Peyer's patch (tissue), 4 donors: ENCODE data around the gene ASIC4. TPM values are rescaled to one million over a fixed set of nuclear protein-coding genes. Genes with fewer than 3 reads are reported as not detected.

Source experiments
- DNase-seq, 3 donors: peaks; one replicate each; pipeline ENCODE4 v3.0.0-alpha.2; 2017 to 2019
- H3K27ac ChIP-seq, 4 donors: fragments of 200-600 bp; sonication (generic); one replicate each; pipeline ENCODE4 v1.5.1; 2016 to 2019
- H3K27me3 ChIP-seq, 2 donors: fragments of 200-600 bp; sonication (generic); one replicate each; pipeline ENCODE4 v1.5.1; 2019
- H3K36me3 ChIP-seq, 3 donors: fragments of 200-600 bp; sonication (generic); one replicate each; pipeline ENCODE4 v1.5.1; 2016 to 2019
- H3K4me1 ChIP-seq, 4 donors: fragments of 200-600 bp; sonication (generic); one replicate each; pipeline ENCODE4 v1.5.1; 2016 to 2019
- H3K4me3 ChIP-seq, 4 donors: fragments of 200-600 bp; sonication (generic); 1 replicate in 3 of 4; 2 replicates in 1 of 4; pipeline ENCODE4 v1.5.1; 2016 to 2019; ENCODE audit warnings: mild to moderate bottlenecking in 1 of 4
- H3K9me3 ChIP-seq, 4 donors: fragments of 200-600 bp; sonication (generic); one replicate each; pipeline ENCODE4 v1.5.1; 2016 to 2019; ENCODE audit warnings: mild to moderate bottlenecking in 1 of 4
- POLR2A ChIP-seq, 2 donors: fragments of 450-650 bp; IDR thresholded peaks; one replicate each; pipeline ENCODE4 v1.5.1; 2017; ENCODE audit warnings: antibody characterized with exemption in 2 of 2, mild to moderate bottlenecking in 2 of 2, moderate library complexity in 2 of 2
- total RNA-seq, 4 donors: library from RNA; depleted of rRNA; stranded (reverse); fragments of >200 nt; gene quantifications; one replicate each; pipeline ENCODE4 v1.1.0, GENCODE V29; 2016
- TF ChIP-seq, protein P1 (sequence below), 6 experiments: fragments of 450-650 bp in 4 of 6; fragments of 200-600 bp in 2 of 6; sonication (generic) in 1 of 6; IDR thresholded peaks; one replicate each; pipeline ENCODE4 v1.5.1; 2017 to 2019; ENCODE audit warnings: antibody characterized with exemption in 6 of 6, mild to moderate bottlenecking in 3 of 6, moderate library complexity in 1 of 6

The ASIC4 gene
- total RNA-seq, 4 donors from 2014 or later: 0.27 TPM; not detected in 3

DNA sequence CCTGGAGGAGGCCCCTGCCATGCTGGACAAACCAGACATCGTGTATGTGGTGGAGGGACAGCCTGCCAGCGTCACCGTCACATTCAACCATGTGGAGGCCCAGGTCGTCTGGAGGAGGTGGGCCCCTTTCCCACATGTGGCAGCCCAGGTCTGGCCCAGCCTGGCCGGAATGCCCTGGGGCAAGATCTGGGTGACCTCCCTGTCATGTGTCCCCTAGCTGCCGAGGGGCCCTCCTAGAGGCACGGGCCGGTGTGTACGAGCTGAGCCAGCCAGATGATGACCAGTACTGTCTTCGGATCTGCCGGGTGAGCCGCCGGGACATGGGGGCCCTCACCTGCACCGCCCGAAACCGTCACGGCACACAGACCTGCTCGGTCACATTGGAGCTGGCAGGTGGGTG is 40.8 kb upstream of the ASIC4 start:
- Histone ChIP-seq H3K27ac (no peak overlapping the region), H3K4me3 (no peak overlapping the region), H3K4me1 (no peaks in the 10 kb centered on the region), H3K9me3 (no peaks in the 10 kb centered on the region), H3K27me3 (peaks cover 0 to 4% of the 10 kb centered on the region in 2 donors), H3K36me3 (no peaks in the 10 kb centered on the region)
- TF ChIP-seq POLR2A (IDR thresholded peaks at IDR 0.05): no peak
- TF ChIP-seq, protein P1, sequence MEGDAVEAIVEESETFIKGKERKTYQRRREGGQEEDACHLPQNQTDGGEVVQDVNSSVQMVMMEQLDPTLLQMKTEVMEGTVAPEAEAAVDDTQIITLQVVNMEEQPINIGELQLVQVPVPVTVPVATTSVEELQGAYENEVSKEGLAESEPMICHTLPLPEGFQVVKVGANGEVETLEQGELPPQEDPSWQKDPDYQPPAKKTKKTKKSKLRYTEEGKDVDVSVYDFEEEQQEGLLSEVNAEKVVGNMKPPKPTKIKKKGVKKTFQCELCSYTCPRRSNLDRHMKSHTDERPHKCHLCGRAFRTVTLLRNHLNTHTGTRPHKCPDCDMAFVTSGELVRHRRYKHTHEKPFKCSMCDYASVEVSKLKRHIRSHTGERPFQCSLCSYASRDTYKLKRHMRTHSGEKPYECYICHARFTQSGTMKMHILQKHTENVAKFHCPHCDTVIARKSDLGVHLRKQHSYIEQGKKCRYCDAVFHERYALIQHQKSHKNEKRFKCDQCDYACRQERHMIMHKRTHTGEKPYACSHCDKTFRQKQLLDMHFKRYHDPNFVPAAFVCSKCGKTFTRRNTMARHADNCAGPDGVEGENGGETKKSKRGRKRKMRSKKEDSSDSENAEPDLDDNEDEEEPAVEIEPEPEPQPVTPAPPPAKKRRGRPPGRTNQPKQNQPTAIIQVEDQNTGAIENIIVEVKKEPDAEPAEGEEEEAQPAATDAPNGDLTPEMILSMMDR (IDR thresholded peaks at IDR 0.05): no peak
- no peak for DNase-seq

DNA sequence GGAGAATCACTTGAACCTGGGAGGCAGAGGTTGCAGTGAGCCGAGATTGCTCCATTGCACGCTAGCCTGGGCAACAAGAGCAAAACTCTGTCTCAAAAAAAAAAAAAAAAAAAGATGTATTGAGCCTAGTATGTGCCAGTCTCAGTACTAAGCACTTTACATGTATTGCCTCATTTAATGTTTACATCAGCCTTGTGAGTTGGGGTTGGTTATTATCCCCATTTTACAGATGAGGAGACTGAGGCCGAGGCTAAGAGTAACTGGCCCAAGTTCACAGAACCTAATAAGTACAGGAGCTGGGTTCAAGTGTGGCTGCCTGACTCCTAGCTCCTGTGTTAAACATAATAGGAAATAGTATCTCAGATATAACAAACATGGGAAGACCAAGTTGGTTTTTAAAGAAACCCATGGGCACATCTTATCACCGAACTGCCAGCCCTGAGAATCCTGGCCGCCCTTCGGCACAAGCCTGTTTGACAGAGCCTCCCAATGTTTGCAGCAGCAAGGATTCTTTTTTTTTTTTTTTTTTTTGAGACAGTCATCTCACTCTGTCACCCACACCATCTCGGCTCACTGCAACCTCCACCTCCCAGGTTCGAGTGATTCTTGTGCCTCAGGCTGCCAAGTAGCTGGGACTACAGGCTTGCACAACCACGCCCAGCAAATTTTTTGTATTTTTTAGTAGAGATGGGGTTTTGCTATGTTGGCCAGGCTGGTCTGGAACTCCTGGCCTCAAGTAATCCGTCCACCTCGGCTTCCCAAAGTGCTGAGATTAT is 39.8 kb upstream of the ASIC4 start:
- H3K27ac ChIP-seq: no peak overlapping the region
- no peaks in the 10 kb centered on the region for H3K4me1 ChIP-seq
- H3K27me3 ChIP-seq: peaks cover 0 to 4% of the 10 kb centered on the region in 2 donors
- TF ChIP-seq POLR2A (IDR thresholded peaks at IDR 0.05): no peak
- TF ChIP-seq, protein P1 (IDR thresholded peaks at IDR 0.05): no peak
- DNase-seq: no peak
- no peaks in the 10 kb centered on the region for H3K9me3 ChIP-seq
- H3K36me3 ChIP-seq: no peaks in the 10 kb centered on the region
- no peak overlapping the region for H3K4me3 ChIP-seq

DNA sequence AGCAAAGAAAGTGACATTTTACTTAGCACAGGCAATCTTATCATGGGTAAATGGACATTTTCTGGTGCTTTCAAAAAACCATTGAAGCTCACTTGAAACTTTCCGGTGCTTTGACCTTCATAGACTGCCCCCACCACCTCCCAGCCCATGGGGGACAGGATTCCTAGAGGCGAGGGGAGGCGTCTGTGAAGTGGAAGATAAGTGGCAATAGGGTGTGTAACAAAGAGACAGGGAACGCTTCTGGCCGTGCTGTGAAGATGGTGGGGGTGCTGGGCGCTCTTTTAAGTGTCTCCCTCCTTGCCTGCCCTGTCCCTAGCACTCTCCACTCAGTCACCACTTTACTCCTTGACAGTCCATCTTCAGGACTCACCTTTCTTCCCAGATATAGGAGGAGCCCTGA is 39.0 kb upstream of the ASIC4 start:
- TF ChIP-seq, protein P1 (IDR thresholded peaks at IDR 0.05): no peak
- no peak for TF ChIP-seq POLR2A (IDR thresholded peaks at IDR 0.05)
- H3K9me3 ChIP-seq: no peaks in the 10 kb centered on the region
- H3K36me3 ChIP-seq: no peaks in the 10 kb centered on the region
- no peak overlapping the region for H3K27ac ChIP-seq
- H3K4me1 ChIP-seq: no peaks in the 10 kb centered on the region
- no peak for DNase-seq
- H3K27me3 ChIP-seq: peaks cover 0 to 4% of the 10 kb centered on the region in 2 donors
- H3K4me3 ChIP-seq: no peak overlapping the region

DNA sequence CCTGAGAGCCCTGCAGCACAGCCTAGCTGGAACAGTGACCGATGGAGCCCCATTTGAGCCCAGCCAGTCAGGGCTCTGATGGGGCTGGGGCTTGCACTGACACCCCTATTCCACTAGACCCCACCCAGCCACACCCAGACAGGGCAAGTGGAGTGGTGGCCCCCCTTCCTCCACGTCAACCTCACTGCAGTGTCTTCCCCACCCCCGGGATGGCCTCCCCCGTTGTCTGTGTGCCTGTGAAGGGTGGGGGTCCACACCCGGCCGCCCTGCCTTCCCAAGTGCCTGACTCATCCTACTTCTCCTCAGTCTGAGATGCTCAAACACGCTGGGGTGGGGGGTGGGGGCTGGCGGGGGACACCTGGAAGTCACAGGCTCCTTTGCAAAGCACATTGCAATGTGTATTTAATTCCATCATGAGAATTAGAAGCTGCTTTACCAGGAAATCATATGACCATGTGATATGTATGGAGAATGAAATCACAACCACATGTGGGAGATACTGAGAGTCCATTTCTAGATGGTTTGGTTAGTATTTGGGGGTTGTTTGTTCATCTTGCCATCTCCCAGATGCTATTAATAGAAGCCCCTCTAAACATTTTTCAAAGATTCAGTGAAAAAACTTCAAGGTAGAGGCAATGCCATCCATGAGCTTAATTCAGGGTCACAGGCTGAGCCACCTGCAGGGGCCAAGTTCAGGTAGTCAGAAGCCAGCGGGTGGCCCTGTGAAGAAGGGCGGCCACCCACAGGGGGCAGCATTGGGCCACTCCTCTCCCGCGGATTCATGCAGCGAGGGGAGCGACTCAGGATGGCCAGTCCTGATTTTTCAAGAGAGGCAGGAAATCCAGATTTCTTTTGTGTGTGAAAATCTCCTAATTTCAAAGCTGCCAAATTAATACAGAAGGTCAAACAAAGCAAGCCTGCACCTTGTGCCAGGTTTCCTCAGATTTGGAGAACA is 38.3 kb upstream of the ASIC4 start:
- peak; percentile 41 to 87 (median 82) for DNase-seq
- Histone ChIP-seq H3K27ac (no peak overlapping the region), H3K27me3 (peaks cover 0 to 4% of the 10 kb centered on the region in 2 donors), H3K36me3 (no peaks in the 10 kb centered on the region), H3K9me3 (no peaks in the 10 kb centered on the region), H3K4me3 (no peak overlapping the region), H3K4me1 (no peaks in the 10 kb centered on the region)
- TF ChIP-seq, protein P1 (IDR thresholded peaks at IDR 0.05): peak in 5 of 6 experiments; percentile 49 to 85 (median 83)
- TF ChIP-seq POLR2A (IDR thresholded peaks at IDR 0.05): no peak

DNA sequence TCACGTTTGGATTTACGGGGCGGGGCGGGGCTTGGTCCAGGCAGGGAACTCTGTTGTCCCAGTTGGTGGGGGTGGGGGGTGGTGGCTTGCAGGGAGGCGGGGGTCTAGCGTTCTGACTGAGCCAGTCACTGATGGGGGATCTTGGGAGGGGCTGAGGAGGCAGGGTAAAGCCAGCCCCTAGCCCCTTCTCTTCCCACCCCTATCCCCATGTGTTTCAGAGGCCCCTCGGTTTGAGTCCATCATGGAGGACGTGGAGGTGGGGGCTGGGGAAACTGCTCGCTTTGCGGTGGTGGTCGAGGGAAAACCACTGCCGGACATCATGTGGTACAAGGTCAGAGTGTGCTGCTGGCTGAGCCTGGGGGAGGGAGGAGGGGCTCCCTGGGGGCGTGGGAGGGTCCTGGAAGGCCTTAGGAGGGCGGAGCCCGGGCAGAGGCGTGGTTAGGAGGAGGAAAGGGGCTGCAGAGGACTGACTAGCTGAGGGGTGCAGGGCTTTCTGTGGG is 37.6 kb upstream of the ASIC4 start:
- no peaks in the 10 kb centered on the region for H3K36me3 ChIP-seq

More for the DNA sequence above, 37.6 kb upstream of the ASIC4 start:
- H3K27me3 ChIP-seq: peaks cover 0 to 4% of the 10 kb centered on the region in 2 donors
- no peaks in the 10 kb centered on the region for H3K9me3 ChIP-seq
- H3K27ac ChIP-seq: no peak overlapping the region
- H3K4me3 ChIP-seq: no peak overlapping the region
- H3K4me1 ChIP-seq: no peaks in the 10 kb centered on the region
- no peak for DNase-seq
- no peak for TF ChIP-seq POLR2A (IDR thresholded peaks at IDR 0.05)
- TF ChIP-seq, protein P1 (IDR thresholded peaks at IDR 0.05): no peak
